GM23248 (cell line): ENCODE measurements around the gene DOC2B.

Experiments
- EZH2 ChIP-seq: fragments of 200-600 bp; sonication (generic); IDR thresholded peaks from 2 replicates; pipeline ENCODE4 v1.6.1; 2018; ENCODE audit warnings: antibody characterized with exemption, mild to moderate bottlenecking; ENCODE audit not compliant: insufficient read depth, poor library complexity, severe bottlenecking
- EZH2phosphoT487 ChIP-seq: fragments of 200-600 bp; sonication (generic); IDR thresholded peaks from 2 replicates; pipeline ENCODE4 v1.6.1; 2018; ENCODE audit warnings: antibody characterized with exemption, moderate library complexity, mild to moderate bottlenecking, low read depth; ENCODE audit not compliant: insufficient read depth

GRCh38 chr17:206941-207560, 25.6 kb upstream of the DOC2B start:
- no peak for TF ChIP-seq EZH2phosphoT487
- TF ChIP-seq EZH2: no peak
